Middle frontal gyrus (tissue), 1 donor: ENCODE measurements around the gene RALGAPB.

Experiments
- DNase-seq: peaks from one replicate; pipeline ENCODE4 v3.0.0-alpha.2; 2015; ENCODE audit warnings: low spot score; ENCODE audit errors: extremely low spot score

The RALGAPB gene

DNA sequence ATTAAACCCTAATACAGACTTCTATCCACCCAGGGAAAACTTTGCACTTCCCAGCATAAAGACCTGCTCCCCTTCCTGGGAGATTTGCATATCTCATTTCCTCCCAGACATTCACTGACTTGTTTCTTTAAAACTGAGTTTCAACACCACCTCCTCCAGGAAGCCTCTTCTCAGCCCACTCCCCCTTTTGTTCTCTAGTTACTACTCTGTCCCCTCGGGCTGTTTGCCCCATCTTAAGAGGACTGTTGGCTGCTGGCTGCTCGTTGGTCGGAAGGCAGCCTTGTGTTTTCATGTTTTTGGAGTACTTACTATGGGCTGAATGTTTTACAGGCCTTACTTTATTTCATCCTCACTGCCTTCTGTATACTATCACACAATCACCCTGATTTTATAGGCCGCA lies 135.5 kb downstream of the RALGAPB start:
- no peak for DNase-seq

DNA sequence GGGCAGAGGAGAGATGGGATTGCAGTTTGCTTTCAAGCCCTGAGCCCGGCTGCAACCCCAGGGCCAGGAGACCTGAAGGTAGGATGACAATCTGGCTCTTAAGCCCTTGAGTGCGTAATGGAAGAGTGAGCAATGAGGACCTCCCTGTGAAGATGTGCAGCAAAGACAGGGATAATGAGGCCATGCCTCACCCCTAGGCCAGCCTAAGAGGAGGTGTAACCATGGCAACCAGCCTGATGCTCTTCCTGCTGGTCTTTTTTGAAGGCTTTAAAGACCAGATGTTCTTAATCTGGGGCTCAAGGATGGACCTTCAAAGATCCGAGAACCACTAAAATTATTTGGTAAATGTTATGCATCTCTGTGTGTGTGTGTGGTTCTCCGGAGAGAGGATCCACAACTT lies 137.2 kb downstream of the RALGAPB start:
- no peak for DNase-seq

DNA sequence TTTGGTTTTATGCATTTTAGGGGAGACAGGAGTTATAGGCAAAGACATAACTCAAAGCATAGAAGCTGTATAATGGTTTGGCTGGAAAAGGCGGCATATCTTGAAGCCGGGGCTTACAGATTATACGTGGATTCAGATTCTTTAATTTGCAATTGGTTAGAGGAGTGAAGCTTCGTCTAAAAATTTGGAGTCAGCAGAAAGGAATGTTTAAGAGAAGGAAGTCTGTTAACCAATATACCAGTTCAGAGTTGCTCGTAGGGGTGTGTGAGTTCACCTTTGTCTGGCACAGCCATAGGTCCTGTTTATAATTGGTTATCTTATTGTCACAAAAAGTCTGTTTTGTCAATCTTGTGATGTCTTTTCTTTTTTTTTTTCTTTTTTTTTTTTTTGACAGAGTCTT lies 137.9 kb downstream of the RALGAPB start:
- no peak for DNase-seq

DNA sequence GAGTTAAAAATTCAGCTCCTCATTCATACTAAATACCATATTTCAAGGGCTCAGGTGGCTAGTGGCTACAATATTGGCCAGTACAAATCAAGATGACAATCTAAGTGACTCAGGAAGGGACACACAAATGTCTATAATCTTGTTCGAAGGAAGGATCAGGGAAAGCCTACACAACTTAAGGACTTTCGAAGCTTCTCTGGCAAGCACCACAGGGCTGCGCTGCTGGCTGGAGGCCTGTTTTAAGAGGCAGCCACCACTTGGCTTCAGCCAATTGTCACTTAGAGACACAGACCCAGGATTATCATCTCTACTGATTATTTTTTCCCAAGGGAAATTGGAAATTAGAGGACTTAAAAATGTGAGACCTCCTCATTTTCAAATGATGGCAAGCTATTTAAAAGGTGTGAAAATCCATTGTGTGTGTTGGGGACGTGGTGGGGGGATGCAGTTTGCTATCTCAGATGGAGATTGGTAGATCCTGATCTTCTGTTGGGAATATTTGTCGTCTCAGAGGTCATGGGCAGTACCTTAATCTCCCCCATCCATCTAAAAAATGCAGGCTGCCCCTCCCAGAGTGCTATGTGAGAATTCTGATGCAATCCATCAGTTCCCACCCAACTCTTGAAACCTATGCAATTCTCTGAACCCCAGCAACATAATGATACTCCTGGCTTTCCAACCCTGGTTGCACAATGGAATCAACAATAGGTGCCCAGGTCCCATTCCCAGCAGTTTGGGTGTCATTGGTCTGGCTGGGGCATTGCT lies 140.3 kb downstream of the RALGAPB start:
- DNase-seq = no peak

DNA sequence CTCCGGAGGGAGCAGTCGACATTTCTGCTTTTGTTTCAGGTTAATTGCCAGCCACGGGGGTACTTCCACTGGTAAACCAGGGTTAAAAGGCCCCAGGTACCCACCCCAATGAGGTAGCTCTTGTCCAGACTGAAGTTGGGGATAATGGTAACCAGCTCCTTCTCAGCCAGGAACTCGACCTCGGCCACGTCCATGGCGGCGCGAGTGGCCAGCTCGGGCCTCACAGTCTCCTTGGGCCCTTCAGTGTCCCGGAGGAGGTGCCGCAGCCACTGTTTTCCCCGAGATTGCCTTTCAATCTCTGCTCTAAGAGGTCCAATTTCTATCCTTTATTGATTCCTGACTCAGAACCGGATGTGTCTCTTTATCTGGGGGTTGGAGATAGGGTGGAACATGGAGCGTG lies 142.6 kb downstream of the RALGAPB start:
- DNase-seq = no peak

DNA sequence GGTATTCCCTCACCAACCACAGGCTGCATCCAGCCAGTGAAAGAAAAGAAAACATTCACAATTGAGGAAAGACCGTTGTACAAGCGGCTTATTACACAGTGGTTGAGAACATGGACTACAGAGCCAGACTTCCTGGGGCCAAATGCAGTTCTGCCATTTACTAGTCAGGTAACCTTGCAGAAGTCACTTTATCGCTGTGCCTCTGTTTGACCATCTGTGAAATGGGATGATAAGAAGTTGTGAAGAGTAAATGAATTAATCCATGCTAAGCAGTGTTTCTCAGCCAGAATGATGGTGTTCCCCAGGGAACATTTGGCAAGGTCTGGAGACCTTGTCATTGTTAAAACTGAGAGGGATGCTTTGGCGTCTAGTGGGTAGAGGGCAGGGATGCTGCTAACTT lies 143.8 kb downstream of the RALGAPB start:
- DNase-seq = no peak

DNA sequence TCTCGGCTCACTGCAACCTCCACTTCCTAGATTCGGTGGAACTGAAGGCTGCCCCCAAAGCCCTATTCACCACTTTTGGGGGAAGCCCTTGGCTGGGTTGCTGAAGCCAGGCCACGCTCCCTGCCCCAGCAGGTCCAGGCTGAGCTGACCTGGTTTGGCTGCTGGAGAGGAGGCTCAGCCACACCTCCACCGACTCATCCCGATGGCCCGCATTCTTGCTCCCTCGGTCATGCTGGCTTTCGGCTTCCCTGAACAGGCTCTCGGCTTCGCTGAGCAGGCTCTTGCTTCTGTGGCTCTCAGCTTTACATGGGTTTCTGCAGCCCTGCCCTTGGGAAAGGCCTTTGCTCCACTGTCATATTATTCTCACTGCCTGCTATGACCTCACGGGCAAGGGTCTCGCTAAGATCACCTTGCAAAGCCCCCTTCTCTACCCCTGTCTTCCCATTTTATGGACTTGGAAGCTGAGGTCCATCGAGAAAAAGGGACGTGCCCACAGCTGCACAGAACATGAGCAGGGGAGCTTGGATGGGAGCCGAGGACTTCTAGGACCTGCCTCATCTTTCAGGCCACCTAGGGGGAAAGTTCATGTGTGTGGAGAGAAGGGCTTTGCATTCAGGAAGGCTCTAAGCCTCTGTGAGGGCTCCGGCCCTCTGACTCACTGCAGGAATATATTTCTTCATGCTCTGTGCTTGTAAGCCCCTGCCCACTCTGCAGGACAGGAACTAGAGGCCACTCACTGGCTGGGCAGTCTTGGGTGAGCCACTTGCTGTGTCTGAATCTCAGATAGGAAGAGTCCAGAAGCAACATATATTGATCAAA lies 144.6 kb downstream of the RALGAPB start:
- no peak for DNase-seq

DNA sequence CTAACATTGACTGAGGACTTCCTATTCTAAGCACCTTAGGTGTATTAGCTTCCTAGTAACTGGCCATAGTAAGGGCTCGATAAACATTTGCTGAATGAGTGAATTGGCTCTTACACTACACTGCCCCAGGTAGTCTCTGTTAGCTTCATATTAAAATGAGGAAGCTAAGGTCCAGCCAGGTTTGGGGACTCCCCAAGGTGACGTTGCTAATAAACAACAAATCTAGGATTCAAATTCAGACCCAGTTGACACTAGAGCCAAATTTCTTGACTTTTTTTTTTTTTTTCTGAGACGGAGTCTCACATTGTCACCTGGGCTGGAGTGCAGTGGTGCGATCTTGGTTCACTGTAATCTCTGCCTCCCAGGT lies 145.2 kb downstream of the RALGAPB start:
- DNase-seq = no peak

DNA sequence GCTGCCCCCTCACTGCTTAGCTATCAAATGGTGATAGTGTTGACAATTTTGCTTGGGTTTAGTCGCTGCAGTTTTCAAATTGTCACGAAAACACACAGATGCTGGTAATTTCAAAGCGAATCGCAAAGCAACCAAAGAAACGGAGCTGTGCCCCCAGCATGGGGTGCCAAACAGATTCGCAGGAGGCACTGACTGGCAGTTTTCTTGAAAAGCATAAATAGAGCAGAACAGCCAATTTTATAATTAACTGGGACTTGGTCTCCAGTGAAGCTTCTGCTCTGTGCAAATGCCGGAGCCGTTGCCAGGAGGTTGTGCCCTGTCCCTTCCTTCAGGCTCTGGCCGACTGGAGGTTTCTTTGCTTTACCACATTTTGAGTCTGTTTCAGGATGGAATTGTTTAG lies 147.8 kb downstream of the RALGAPB start:
- DNase-seq = no peak

DNA sequence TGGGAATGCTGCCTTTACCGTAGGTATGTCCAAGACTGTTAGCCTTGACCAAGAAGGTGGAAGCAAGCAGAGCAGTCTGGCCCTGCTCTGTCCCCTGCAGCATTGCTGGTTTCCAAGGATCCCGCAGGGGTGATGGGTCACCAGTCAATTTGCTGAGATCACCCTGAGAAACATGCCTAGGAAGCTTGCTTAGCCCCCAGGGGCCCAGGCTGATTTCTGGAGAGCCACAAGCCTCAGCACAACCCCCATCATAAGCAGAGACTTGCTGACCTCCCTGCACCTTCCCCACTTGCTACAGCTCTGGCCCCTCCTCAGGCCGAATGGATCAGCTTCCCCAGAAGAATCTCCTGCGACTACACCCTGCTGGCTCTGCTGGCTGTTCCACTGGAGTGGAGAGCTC lies 150.4 kb downstream of the RALGAPB start:
- no peak for DNase-seq

DNA sequence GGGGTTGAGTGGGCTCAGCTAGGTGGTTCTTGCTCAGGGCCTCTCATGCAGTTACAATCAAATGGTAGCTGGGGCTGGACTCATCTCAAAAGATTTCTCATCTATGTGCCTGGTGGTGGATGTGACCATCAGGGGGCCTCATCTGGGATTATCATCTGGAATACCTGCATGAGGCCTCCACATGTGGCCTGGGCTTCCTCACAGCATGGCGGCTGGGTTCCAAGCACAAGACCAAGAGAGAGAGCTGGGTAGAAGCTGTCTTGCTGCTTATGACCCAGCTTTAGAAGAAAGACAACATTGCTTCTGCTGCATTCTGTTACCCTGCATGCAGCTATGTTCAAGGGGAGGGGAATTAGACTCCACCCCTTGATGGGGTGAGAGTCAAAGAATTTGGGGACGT lies 151.4 kb downstream of the RALGAPB start:
- no peak for DNase-seq

DNA sequence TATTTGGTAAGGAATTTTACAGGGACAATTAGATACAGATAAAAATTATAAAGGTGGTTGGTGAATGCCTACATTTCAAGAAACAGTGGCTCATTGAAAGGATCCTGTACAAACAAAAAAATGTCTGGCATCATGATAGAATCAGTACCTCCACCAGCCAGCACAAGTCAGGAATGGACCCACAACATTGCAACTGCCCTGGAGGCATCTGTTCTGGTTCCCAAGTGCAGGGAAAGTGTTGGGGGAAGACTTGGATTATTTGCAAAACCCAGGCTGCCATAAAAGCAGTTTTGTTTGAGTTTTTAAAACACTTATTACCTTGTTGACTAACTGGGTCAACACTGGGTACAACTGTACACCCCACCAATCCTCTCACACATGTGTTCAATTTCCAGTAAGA lies 153.3 kb downstream of the RALGAPB start:
- no peak for DNase-seq

DNA sequence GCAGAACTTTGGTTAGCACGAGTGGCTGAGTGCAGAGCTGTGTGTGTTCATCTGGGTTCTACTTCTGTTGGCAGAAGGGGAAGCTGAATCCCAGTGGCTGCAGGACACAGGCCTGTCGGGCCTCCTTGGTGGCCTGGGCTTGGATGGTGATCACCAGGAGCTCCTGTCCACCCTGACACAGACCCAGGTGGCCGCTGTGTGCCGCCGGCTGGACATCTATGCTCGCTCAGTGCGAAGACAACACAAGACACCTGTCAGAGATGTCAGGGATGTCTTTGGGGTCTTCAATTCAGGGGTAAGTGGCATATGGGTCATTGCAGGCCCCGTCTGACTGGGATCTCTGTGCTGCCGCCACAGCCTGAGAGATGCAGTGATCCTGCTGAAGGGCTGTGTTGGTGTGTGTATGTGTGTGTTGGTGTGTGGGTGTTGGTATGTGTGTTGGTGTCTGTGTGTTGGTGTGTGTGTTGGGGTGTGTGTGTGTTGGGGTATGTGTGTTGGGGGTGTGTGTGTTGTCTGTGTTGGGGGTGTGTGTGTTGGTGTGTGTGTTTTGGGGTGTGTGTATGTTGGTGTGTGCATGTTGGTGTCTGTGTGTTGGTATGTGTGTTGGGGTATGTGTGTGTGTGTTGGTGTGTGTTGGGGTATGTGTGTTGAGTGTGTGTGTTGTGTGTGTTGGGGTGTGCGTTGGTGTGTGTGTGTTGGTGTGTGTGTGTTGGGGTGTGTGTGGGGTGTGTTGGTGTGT lies 154.4 kb downstream of the RALGAPB start:
- DNase-seq = no peak
